A673 (cell line): ENCODE measurements around the gene WIPF2. TPM values are rescaled to one million over a fixed set of nuclear protein-coding genes. Genes with fewer than 3 reads are reported as not detected.

Experiments used
- BruUV-seq: library from RNA; stranded (reverse); fragments of 400-500 nt; replicated peaks from 2 replicates; lab custom pipeline; 2021; lab: Mats Ljungman, UMichigan
- CTCF ChIA-PET: fragments of 300-600 bp; sonication (Branson Sonifier 250); formaldehyde crosslinking; loops from one replicate; lab custom pipeline; 2022; ENCODE audit warnings: antibody characterized with exemption; lab: Charles Lee
- POLR2A ChIA-PET: fragments of 300-600 bp; sonication (Branson Sonifier 250); formaldehyde crosslinking; loops from one replicate; lab custom pipeline; 2022; ENCODE audit warnings: antibody characterized with exemption; ENCODE audit not compliant: low non-redundant PET; lab: Charles Lee
- DNase-seq: peaks from one replicate; pipeline ENCODE4 v3.0.0-alpha.2; 2015; ENCODE audit warnings: low spot score
- H3K27ac ChIP-seq: fragments of 200-600 bp; sonication (generic); 2 replicates; pipeline ENCODE4 v1.5.1; 2016; ENCODE audit warnings: mixed run types, low read depth, mild to moderate bottlenecking, mixed read lengths, antibody characterized with exemption, low read length; ENCODE audit not compliant: poor library complexity, severe bottlenecking
- H3K27me3 ChIP-seq: fragments of 200-600 bp; sonication (generic); replicated peaks from 2 replicates; pipeline ENCODE4 v1.6.1; 2017; ENCODE audit warnings: mixed run types, low read depth, mild to moderate bottlenecking, mixed read lengths, antibody characterized with exemption, low read length; ENCODE audit not compliant: insufficient read depth, poor library complexity
- H3K36me3 ChIP-seq: fragments of 200-600 bp; sonication (generic); 2 replicates; pipeline ENCODE4 v1.6.1; 2016; ENCODE audit warnings: mixed run types, mild to moderate bottlenecking, mixed read lengths, antibody characterized with exemption, low read length; ENCODE audit not compliant: insufficient read depth, poor library complexity, severe bottlenecking
- H3K4me1 ChIP-seq: fragments of 200-600 bp; sonication (generic); 2 replicates; pipeline ENCODE4 v1.6.1; 2017; ENCODE audit warnings: mixed run types, mild to moderate bottlenecking, mixed read lengths, antibody characterized with exemption, low read length; ENCODE audit not compliant: insufficient read depth, poor library complexity, severe bottlenecking
- H3K4me3 ChIP-seq: fragments of 200-600 bp; sonication (generic); 2 replicates; pipeline ENCODE4 v1.5.1; 2016; ENCODE audit warnings: low read depth, mixed run types, mild to moderate bottlenecking, mixed read lengths, low read length; ENCODE audit not compliant: poor library complexity, severe bottlenecking
- H3K9me3 ChIP-seq: fragments of 200-600 bp; sonication (generic); 2 replicates; pipeline ENCODE4 v1.6.1; 2016; ENCODE audit warnings: mixed run types, low read depth, mild to moderate bottlenecking, mixed read lengths, antibody characterized with exemption, low read length; ENCODE audit not compliant: poor library complexity, severe bottlenecking
- EZH2 ChIP-seq: fragments of 200-600 bp; sonication (generic); IDR thresholded peaks from 2 replicates; pipeline ENCODE4 v1.6.1; 2017; ENCODE audit warnings: borderline replicate concordance, low read depth, mild to moderate bottlenecking, mixed read lengths, antibody characterized with exemption, low read length; ENCODE audit not compliant: poor library complexity, severe bottlenecking
- intact Hi-C: fragments of 100-400 bp; cut with micrococcal nuclease; formaldehyde crosslinking; loops from one replicate; pipeline ENCODE4 v1.10.0; 2022; ENCODE audit not compliant: unreplicated experiment
- total RNA-seq: library from RNA; stranded (reverse); gene quantifications from 2 replicates; pipeline ENCODE4 v1.2.3, GENCODE V29; 2021
- TF ChIP-seq, protein P1 (sequence below): fragments of 300-800, 200-600 bp; sonication (generic); conservative IDR thresholded peaks from 2 replicates; pipeline ENCODE4 v1.5.1; 2017; ENCODE audit warnings: low read depth, mild to moderate bottlenecking, antibody characterized with exemption, low read length, moderate library complexity, mixed read lengths

The WIPF2 gene
- total RNA-seq, 1 experiment from 2014 or later, result 16.3 TPM

DNA sequence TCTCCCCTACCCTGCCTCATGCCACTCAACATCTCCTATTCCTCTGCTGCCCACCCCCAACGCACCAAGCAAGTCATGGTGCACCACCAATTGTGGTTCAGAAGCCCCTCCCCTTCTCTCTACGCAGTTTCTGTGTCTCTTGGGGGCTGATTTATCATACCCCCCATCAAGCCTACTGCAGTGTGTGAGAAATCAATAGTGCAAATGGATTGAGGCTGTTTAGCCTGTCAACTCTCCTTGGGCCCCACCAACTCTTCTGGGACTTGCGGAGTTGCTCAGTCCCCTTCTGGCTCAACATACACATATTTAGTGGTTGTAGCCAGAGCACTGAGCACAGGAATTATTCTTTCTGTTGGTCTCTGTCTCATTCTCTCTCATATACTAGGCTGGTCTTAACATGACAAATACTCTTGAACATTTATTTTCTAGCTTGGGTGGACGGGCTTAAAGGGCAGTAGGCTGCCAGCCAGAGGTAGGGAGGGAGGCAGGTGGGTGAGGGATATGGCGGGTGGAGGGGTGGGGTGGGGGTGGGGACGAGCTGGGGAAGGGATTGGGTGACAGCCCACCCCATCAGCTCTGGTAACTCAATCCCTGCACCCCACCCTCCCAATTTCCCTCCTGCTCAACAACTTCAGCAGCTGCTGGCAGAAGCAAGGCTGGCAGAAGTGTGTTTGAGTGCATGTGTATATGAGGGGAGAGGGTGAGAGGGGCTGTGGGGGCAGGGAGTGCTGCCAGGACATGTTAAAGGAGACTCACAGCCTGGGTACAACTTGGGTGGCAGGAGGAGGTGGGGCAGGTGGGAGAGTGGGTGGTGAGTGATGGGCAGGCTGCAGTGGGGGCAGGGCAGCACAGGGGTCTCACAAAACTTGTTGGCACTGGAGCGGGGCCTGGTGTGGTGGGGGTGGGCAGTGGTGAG lies 94.8 kb downstream of the WIPF2 start:
- DNase-seq, result no peak
- Histone ChIP-seq H3K4me1 (peaks cover 50% of the 10 kb centered on the region), H3K27ac (peak overlapping the region; percentile 61), H3K4me3 (no peak overlapping the region), H3K27me3 (no peaks in the 10 kb centered on the region), H3K9me3 (no peaks in the 10 kb centered on the region), H3K36me3 (no peaks in the 10 kb centered on the region)
- CTCF ChIA-PET, result no interaction called here
- POLR2A ChIA-PET, result no interaction called here
- no peak for TF ChIP-seq EZH2
- TF ChIP-seq, protein P1, sequence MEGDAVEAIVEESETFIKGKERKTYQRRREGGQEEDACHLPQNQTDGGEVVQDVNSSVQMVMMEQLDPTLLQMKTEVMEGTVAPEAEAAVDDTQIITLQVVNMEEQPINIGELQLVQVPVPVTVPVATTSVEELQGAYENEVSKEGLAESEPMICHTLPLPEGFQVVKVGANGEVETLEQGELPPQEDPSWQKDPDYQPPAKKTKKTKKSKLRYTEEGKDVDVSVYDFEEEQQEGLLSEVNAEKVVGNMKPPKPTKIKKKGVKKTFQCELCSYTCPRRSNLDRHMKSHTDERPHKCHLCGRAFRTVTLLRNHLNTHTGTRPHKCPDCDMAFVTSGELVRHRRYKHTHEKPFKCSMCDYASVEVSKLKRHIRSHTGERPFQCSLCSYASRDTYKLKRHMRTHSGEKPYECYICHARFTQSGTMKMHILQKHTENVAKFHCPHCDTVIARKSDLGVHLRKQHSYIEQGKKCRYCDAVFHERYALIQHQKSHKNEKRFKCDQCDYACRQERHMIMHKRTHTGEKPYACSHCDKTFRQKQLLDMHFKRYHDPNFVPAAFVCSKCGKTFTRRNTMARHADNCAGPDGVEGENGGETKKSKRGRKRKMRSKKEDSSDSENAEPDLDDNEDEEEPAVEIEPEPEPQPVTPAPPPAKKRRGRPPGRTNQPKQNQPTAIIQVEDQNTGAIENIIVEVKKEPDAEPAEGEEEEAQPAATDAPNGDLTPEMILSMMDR, result no peak
- intact Hi-C loops, result no loop called here
- no TSS peak for BruUV-seq

DNA sequence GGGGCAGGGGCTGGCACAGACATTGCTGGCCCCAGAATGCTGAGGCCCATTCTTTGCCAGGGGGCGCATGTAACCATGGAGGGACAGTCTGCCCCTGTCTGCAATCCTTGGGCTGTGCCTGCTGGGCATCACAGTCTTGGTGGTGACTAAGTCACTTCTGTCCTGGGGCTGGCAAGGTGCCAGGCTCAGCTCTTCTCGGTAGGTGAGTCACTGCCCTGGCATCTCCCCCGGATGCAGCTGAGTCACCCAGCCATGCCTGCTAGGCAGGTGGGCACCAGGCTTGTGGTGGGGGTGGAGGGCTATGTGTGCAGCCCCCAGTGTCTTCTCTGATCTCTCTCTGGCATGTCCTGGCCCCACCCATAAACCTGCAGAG lies 95.5 kb downstream of the WIPF2 start:
- ChIA-PET CTCF (no interaction called here), POLR2A (no interaction called here)
- no peaks in the 10 kb centered on the region for H3K9me3 ChIP-seq
- no peak overlapping the region for H3K27ac ChIP-seq
- BruUV-seq, result no TSS peak
- no peak overlapping the region for H3K4me3 ChIP-seq
- no peaks in the 10 kb centered on the region for H3K27me3 ChIP-seq
- intact Hi-C loops, result no loop called here
- DNase-seq, result peak; percentile 85
- peaks cover 45% of the 10 kb centered on the region for H3K4me1 ChIP-seq
- H3K36me3 ChIP-seq, result no peaks in the 10 kb centered on the region
- TF ChIP-seq EZH2, result no peak
- TF ChIP-seq, protein P1, result no peak

DNA sequence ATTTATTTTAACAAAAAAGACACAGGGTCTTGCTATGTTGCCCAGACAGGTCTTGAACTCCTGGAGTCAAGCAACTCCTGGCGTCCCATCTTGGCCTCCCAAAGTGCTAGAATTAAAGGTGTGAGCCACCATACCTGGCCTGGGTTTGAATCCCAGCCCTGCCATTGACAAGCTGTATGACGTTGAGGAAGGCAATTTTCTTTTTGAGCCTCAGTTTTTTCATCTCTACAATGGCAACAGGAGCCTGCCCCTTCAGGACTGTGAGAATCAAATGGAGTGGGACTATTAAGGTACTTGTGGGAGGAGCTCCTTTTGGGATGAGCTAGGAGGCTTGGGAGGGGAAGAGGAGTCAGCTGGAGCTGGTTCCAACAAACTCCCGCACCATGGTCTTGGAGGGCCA lies 96.1 kb downstream of the WIPF2 start:
- Histone ChIP-seq H3K36me3 (no peaks in the 10 kb centered on the region), H3K4me3 (no peak overlapping the region), H3K27ac (no peak overlapping the region), H3K9me3 (no peaks in the 10 kb centered on the region), H3K4me1 (peaks cover 46% of the 10 kb centered on the region), H3K27me3 (no peaks in the 10 kb centered on the region)
- BruUV-seq, result no TSS peak
- TF ChIP-seq, protein P1, result no peak
- TF ChIP-seq EZH2, result no peak
- DNase-seq, result no peak
- ChIA-PET CTCF (no interaction called here), POLR2A (interaction anchor here (0.7 kb wide), 1 partner anchor 73 kb away, joined by 3 read pairs; no protein-coding TSS in a partner anchor)
- intact Hi-C loops, result no loop called here
